NCI-H2227 (cell line): ENCODE results near the gene GARIN5A.
A peak's percentile ranks its signal among the peaks of the same experiment; 100 is the strongest.

ENCODE experiments used
- DNase-seq: peaks from one replicate; lab custom pipeline; 2025; ENCODE audit not compliant: unreplicated experiment; lab: John Stamatoyannopoulos, UW

GARIN5A gene

DNA sequence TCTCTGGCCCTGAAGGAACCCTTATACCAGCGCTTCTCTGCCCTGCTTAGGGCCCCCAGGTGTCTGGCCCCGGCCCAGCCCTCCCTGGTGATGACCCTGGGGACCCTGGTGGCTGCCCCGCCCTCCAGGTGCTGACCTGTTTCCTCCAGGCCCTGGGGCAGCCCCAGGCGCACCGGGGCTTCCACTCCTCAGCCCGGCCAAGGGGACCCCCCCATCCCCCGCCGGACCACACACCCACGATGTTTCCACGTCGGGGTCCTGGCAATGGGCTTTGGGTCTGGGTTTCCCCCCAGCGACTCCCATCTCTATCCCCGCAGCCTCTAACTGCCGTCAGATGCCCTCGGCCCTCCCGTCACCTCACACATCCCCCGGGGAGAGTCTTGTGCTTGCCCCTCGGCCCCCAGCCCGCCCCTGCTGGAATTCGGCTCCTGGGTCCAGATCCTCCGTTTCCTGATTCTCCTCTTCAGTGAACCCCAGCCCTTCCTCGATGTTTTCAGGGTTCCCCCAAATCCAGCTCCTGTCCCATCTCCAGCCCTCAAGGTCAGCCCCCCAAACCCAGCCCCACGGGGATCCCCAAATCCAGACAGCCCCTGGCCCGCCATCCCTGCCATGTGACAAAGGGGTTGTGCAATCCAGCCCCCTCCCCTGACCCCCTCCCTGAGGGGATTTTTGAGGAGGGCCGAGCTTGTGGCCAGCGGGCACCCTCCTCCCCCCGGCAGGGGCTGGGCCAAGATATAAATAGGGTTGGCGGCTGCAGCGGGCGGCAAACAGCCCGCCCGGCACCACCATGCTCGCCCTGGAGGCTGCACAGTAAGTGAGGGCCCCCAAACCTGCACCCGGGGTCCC is 58.2 kb downstream of the GARIN5A start, which contains the start of gene SPIB:
TSS of gene SPIB (plus strand) at position 763 of the 846 bp plus-strand sequence. CDS start at position 788, 25 bp downstream.
- peak; percentile 14 for DNase-seq

DNA sequence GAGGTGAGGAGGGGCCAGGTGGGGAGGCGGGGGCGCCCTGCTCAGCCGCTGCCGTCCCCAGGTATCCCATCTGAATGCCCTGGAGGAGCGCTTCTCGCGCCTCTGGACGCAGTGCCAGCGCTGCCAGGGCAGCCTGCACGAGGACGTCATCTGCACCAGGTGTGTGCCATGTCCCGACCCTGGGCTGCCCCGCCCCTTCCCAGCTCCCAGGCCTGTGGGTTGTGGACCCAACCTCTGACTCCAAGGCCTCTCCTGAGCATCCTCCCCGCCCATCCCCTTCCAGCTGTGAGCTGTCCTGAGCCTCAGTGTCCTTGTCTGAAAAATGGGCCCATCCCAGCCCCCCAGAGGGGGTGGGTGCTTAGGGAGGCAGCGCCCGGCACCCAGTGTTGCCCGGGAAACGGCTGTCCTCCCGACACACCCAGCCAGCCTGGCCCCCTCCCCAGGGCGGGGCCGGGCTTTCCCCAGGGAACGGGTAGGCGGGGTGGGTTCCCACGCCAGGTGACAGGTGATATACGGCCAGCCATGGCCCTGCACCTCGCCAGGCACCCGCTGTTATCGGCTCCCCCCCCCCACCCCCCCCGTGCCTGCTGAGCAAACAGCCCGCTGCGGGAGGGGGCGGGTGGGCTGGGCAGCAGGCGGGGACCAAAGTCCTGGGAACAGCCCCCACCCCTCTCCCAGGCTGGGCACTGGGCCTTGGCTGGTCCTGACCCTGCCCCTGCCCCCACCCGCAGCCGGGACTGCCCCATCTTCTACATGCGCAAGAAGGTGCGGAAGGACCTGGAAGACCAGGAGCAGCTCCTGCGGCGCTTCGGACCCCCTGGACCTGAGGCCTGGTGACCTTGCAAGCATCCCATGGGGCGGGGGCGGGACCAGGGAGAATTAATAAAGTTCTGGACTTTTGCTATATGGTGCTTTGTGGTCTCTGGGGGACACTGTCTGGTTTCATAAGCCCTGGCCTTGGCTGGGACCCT is 59.3 kb downstream of the GARIN5A start:
- DNase-seq: no peak
